DMS153 treated with DMSO at 0.1 percent for 48 hours (cell line): ENCODE results near the gene RCN1.
"Not testable (repeated sequence)": the region's sequence is repeated elsewhere in the genome, so short reads cannot be mapped to it uniquely, and the experiment has no call there.

Experiments used
- DNase-seq: peaks from one replicate; lab custom pipeline; 2025; ENCODE audit not compliant: unreplicated experiment; lab: John Stamatoyannopoulos, UW

The RCN1 gene

DNA sequence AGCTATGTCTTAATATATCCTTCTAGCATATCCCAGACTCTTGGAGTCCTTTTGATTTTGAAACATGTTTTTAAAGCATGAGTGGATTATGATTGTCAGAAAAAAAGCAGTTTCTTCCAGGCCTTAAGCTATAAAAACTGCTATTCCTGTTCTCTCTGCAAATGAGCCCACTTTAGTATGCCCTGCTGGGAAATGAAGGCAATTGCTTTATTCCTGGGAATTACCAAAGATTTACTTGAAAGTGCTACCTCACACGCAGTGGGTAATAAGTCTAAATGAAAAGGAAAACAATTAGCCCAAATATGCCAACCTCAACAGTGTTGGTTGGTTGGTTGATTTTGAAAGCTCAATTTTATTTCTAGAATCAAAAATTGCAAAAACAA, 17.2 kb upstream of the RCN1 start:
- no peak for DNase-seq

GRCh38 chr11:32079553-32079952, 11.3 kb upstream of the RCN1 start:
- DNase-seq = no peak

DNA sequence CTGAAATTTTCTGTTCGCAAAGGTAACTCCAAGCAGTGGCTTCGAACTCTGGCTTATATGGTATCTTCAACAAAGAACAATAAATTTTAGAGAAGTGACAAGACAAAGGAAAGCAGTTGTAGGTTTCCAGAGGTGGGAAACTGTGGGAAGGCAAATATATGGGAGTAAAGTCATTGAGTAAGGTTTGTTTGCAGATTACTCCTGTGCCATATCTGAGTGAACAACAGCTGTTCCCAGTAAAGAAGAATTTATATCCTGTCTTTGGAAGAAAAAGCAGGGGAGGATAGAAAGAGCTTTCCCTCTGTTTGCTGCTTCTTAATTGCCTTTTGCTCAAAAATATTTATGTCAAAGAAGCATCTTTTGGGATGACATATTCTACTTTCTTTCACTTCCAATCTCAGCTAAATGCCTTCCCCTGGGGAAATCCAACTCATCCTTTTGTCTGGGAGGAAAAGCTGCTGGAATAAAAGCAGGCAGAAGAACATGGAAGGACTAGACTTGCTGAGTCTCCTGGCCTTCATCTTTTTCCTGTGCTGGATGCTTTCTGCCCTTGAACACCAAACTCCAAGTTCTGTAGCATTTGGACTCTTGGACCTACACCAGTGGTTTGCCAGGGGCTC, 10.4 kb upstream of the RCN1 start:
- no peak for DNase-seq

GRCh38 chr11:32081129-32081641, 9.7 kb upstream of the RCN1 start:
- DNase-seq = no peak

DNA sequence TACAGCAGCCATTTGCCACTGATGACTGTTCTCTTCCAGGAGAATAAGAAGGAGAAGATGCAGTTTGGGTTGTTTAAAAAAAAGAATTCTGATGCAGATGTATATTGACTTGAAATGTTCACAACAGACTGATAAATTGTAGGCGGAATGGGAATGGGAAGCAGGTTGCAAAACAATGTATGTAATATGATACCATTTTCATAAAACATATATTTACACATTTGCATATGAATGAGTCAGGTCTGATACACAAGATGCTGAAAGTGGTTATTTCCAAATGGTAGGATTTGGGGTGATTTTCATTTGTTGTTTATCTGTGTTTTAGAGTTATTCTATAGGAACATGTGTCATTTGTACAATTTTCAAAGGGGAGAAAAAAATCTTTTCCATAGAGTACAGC, 9.0 kb upstream of the RCN1 start:
- DNase-seq = no peak

GRCh38 chr11:32082346-32082986, 8.4 kb upstream of the RCN1 start:
- no peak for DNase-seq

DNA sequence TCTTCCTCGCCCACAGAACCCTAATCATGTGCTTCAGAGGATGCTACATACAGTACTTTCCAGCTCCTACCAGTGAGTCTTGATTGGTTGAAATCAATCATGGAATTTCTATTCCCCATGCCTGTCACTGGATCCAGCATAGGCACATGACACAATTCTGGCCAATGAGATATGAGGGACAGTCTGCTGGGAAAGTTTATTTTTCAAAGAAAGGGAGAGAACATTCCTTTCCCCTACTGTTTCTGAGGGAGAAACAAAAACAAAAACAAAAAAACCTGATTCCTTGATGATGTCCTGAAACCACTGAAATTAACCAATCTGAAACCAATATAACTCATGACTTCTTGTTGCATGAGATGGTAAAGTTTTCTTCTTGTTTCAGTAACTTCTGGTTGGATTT, 3.3 kb upstream of the RCN1 start:
- no peak for DNase-seq

- DNase-seq = no peak
Observed at GRCh38 chr11:32088117-32088941, 2.5 kb upstream of the RCN1 start.

- DNase-seq = no peak
Observed at GRCh38 chr11:32092581-32093170, 1.8 kb downstream of the RCN1 start.

DNA sequence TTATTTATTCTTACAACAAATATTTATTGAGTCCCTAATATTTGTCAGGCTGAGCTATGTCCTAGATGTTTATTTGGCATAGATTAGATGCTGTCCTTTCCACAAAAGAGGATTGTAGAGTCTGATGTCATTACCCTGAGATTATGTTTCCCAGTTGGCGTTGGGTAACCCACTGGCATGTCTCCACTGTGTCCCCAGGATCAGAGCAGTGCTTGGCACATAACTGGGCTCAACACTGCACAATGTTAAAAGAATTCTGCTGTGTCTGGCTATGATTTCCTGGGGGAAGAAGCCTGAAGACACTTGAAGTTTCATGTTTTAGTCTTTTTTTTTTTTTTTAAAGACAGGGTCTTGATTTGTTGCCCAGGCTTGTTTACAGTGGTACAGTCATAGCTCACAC, 4.0 kb downstream of the RCN1 start:
- no peak for DNase-seq

GRCh38 chr11:32098142-32098903, 7.4 kb downstream of the RCN1 start:
- DNase-seq = no peak

- DNase-seq = no peak
Observed at GRCh38 chr11:32099516-32099915, 8.6 kb downstream of the RCN1 start.

- DNase-seq = no peak
Observed at GRCh38 chr11:32100495-32100894, 9.6 kb downstream of the RCN1 start.

DNA sequence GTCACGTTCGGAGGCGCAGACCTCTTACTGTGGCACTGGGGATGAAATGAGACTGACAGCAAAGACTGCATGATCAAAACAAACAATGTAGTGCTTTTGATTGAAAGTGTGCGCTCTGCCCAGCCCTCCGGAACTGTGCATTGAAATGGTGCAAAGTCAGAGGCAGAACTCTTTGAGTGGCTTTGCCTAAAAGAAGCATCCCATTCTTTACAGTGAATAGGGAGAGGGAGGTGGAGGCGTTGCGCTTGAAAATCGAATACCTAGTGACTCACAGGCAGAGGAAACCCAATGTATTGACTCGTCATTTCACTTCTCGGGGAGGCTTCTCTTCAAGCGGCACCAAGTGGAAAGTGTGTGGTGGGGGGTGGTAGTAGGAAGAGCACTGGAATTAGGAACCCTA, 10.9 kb downstream of the RCN1 start:
- no peak for DNase-seq

GRCh38 chr11:32103121-32103719, 12.3 kb downstream of the RCN1 start:
- DNase-seq = not testable (repeated sequence)

GRCh38 chr11:32103941-32104340, 13.1 kb downstream of the RCN1 start:
- no peak for DNase-seq

DNA sequence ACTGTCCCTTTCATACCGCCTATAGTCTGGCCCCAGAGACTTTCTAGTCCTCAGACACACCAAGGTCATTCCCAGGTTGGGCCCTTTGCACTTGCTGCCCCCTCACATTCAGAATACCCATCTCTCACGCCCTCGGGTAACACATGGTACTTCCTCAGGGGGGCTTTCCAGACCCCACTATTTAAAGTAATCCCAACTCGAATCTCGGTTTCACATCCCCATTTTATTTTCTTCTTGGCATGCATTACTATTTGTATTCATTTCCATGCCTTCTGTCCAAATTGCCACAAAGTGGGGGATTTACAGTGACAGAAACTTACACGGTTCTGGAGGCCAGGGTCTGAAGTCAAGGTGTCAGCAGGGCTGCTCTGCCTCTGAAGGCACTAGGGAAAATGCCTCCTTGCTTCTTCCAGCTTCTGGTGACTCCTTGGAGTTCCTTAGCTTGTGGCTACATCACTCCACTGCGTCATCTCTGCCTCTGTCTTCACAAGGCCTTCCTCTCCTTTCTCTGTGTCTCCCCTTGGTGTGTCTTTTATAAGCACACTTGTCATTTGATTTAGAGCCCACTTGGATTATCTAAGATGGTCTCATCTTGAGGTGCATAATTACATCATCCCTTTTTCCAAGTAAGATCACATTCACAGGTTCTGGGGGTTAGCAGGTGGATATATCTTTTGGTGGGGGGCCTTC, 15.1 kb downstream of the RCN1 start:
- no peak for DNase-seq

- no peak for DNase-seq
Observed at GRCh38 chr11:32107647-32108046, 16.8 kb downstream of the RCN1 start.

- no peak for DNase-seq
Observed at GRCh38 chr11:32108576-32108975, 17.7 kb downstream of the RCN1 start.

DNA sequence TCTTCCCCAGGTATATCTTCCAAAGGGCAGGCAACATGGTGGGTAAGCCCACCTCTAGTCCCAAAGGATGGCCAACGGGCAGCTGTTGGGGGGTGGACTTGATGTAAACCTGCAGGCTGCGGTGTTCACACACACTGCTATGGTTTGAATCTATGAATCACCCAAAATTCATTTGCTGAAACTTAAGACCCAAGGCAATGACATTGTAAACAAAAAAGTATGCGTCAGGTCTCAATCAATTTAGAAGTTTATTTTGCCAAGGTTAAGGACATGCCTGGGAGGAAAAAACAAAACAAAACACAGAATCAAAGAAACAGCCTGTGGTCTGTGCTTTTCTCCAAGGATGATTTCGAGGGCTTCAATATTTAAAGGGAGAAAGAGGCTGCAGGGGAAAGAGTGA, 18.3 kb downstream of the RCN1 start:
- DNase-seq = no peak
